ENCODE results near the gene ANXA2.

Gene ANXA2

GRCh38 chr15:60370105-60370868, 27.5 kb downstream of the ANXA2 start:
- H3K4me3 Mint-ChIP-seq = no peak overlapping the region
- H3K27ac Mint-ChIP-seq = peak overlapping the region; percentile 70 to 97 (median 94)
- H3K36me3 Mint-ChIP-seq (ENCODE audit: low read depth) = peaks cover 56% of the 10 kb centered on the region
- no peak for TF ChIP-seq CTCF (IDR thresholded peaks at IDR 0.05; ENCODE audit: unreplicated experiment in 3 of 3)
- peaks cover 2% of the 10 kb centered on the region for H3K9me3 Mint-ChIP-seq
- no peaks in the 10 kb centered on the region for H3K27me3 Mint-ChIP-seq (ENCODE audit: low read depth)
- H3K4me1 Mint-ChIP-seq = peaks cover 57% of the 10 kb centered on the region

GRCh38 chr15:60369696-60370095, 28.1 kb downstream of the ANXA2 start:
- Mint-ChIP-seq H3K4me1 (peaks cover 53% of the 10 kb centered on the region), H3K36me3 (ENCODE audit: low read depth) (peaks cover 58% of the 10 kb centered on the region), H3K9me3 (peaks cover 2% of the 10 kb centered on the region), H3K27me3 (ENCODE audit: low read depth) (no peaks in the 10 kb centered on the region), H3K4me3 (no peak overlapping the region), H3K27ac (peak overlapping the region in 2 of 3 experiments; percentile 83 to 94)
- no peak for TF ChIP-seq CTCF (IDR thresholded peaks at IDR 0.05; ENCODE audit: unreplicated experiment in 3 of 3)

GRCh38 chr15:60364612-60364924, 33.2 kb downstream of the ANXA2 start:
- Mint-ChIP-seq H3K27me3 (ENCODE audit: low read depth) (no peaks in the 10 kb centered on the region), H3K27ac (peak overlapping the region; percentile 25 to 89 (median 73)), H3K9me3 (peaks cover 2% of the 10 kb centered on the region), H3K4me3 (no peak overlapping the region), H3K36me3 (ENCODE audit: low read depth) (peaks cover 67% of the 10 kb centered on the region), H3K4me1 (peaks cover 48% of the 10 kb centered on the region)
- no peak for TF ChIP-seq CTCF (IDR thresholded peaks at IDR 0.05; ENCODE audit: unreplicated experiment in 3 of 3)

GRCh38 chr15:60363903-60364611, 33.7 kb downstream of the ANXA2 start:
- Mint-ChIP-seq H3K36me3 (ENCODE audit: low read depth) (peaks cover 67% of the 10 kb centered on the region), H3K27ac (peak overlapping the region; percentile 65 to 89 (median 73)), H3K9me3 (peaks cover 2% of the 10 kb centered on the region), H3K27me3 (ENCODE audit: low read depth) (no peaks in the 10 kb centered on the region), H3K4me1 (peaks cover 52% of the 10 kb centered on the region), H3K4me3 (no peak overlapping the region)
- no peak for TF ChIP-seq CTCF (IDR thresholded peaks at IDR 0.05; ENCODE audit: unreplicated experiment in 3 of 3)

GRCh38 chr15:60363087-60363549, 34.7 kb downstream of the ANXA2 start:
- Mint-ChIP-seq H3K9me3 (peaks cover 2% of the 10 kb centered on the region), H3K4me1 (peaks cover 60% of the 10 kb centered on the region), H3K4me3 (peak overlapping the region in 2 of 3 experiments; percentile 40 to 49), H3K36me3 (ENCODE audit: low read depth) (peaks cover 67% of the 10 kb centered on the region), H3K27ac (peak overlapping the region; percentile 65 to 89 (median 73)), H3K27me3 (ENCODE audit: low read depth) (no peaks in the 10 kb centered on the region)
- TF ChIP-seq CTCF (IDR thresholded peaks at IDR 0.05; ENCODE audit: unreplicated experiment in 3 of 3) = no peak
